GM23248 (cell line): ENCODE results near the gene TAF11L13. TPM values are rescaled to one million over a fixed set of nuclear protein-coding genes. Genes with fewer than 3 reads are reported as not detected.
"Not testable (repeated sequence)": the region's sequence is repeated elsewhere in the genome, so short reads cannot be mapped to it uniquely, and the experiment has no call there.

ENCODE experiments used
- DNase-seq: peaks from one replicate; pipeline ENCODE4 v3.0.0-alpha.2; 2015
- H2AFZ ChIP-seq: fragments of 200-600 bp; sonication (generic); 2 replicates; pipeline ENCODE4 v1.6.1; 2016; ENCODE audit warnings: antibody characterized with exemption
- H3F3A ChIP-seq: fragments of 200-600 bp; sonication (generic); 2 replicates; pipeline ENCODE4 v1.6.1; 2016; ENCODE audit warnings: mild to moderate bottlenecking, antibody characterized with exemption, mixed run types; ENCODE audit not compliant: insufficient read depth
- H3K27ac ChIP-seq: fragments of 200-600 bp; sonication (generic); 2 replicates; pipeline ENCODE4 v1.5.1; 2016; ENCODE audit warnings: mild to moderate bottlenecking
- H3K27me3 ChIP-seq: fragments of 200-600 bp; sonication (generic); replicated peaks from 2 replicates; pipeline ENCODE4 v1.6.1; 2016; ENCODE audit warnings: mild to moderate bottlenecking; ENCODE audit not compliant: insufficient read depth
- H3K36me3 ChIP-seq: fragments of 200-600 bp; sonication (generic); 2 replicates; pipeline ENCODE4 v1.6.1; 2016; ENCODE audit warnings: low read depth, mild to moderate bottlenecking
- H3K4me1 ChIP-seq: fragments of 200-600 bp; sonication (generic); 2 replicates; pipeline ENCODE4 v1.6.1; 2016; ENCODE audit warnings: mild to moderate bottlenecking; ENCODE audit not compliant: insufficient read depth
- H3K4me2 ChIP-seq: fragments of 200-600 bp; sonication (generic); one replicate; pipeline ENCODE4 v1.6.1; 2016; ENCODE audit warnings: mild to moderate bottlenecking; ENCODE audit not compliant: unreplicated experiment
- H3K4me3 ChIP-seq: fragments of 200-600 bp; sonication (generic); 2 replicates; pipeline ENCODE4 v1.5.1; 2016; ENCODE audit warnings: mild to moderate bottlenecking
- H3K79me2 ChIP-seq: fragments of 200-600 bp; sonication (generic); 2 replicates; pipeline ENCODE4 v1.6.1; 2016; ENCODE audit warnings: mild to moderate bottlenecking; ENCODE audit not compliant: insufficient read depth
- H3K9ac ChIP-seq: fragments of 200-600 bp; sonication (generic); 2 replicates; pipeline ENCODE4 v1.6.1; 2016; ENCODE audit warnings: mild to moderate bottlenecking
- H3K9me2 ChIP-seq: fragments of 200-600 bp; sonication (generic); 2 replicates; pipeline ENCODE4 v1.6.1; 2016; ENCODE audit warnings: mixed run types, mild to moderate bottlenecking, moderate library complexity; ENCODE audit not compliant: insufficient read depth
- H3K9me3 ChIP-seq: fragments of 200-600 bp; sonication (generic); one replicate; pipeline ENCODE4 v1.6.1; 2017; ENCODE audit warnings: low read depth
- H4K20me1 ChIP-seq: fragments of 200-600 bp; sonication (generic); 2 replicates; pipeline ENCODE4 v1.6.0; 2016; ENCODE audit not compliant: insufficient read depth
- EZH2 ChIP-seq: fragments of 200-600 bp; sonication (generic); IDR thresholded peaks from 2 replicates; pipeline ENCODE4 v1.6.1; 2018; ENCODE audit warnings: antibody characterized with exemption, mild to moderate bottlenecking; ENCODE audit not compliant: insufficient read depth, poor library complexity, severe bottlenecking
- EZH2phosphoT487 ChIP-seq: fragments of 200-600 bp; sonication (generic); IDR thresholded peaks from 2 replicates; pipeline ENCODE4 v1.6.1; 2018; ENCODE audit warnings: antibody characterized with exemption, moderate library complexity, mild to moderate bottlenecking, low read depth; ENCODE audit not compliant: insufficient read depth
- WGBS, 2 experiments: methylation state at CpG; one replicate each; pipeline ENCODE4 v1.1.6; 2015 to 2017; ENCODE audit warnings: low lambda C conversion rate in 2 of 2, low coverage in 1 of 2; ENCODE audit errors: missing lambda C conversion rate in 2 of 2; 5-methylcytosine and 5-hydroxymethylcytosine counted together
- in situ Hi-C: fragments of 300-500 bp; cut with MboI; formaldehyde crosslinking; loops from 2 replicates; pipeline ENCODE4 v1.15.0; 2020
- polyA plus RNA-seq: library from polyadenylated mRNA; unstranded; fragments of >200 nt; fragmentation: Nextera tagmentation; extraction: Ambion mirVana; gene quantifications from 2 replicates; pipeline ENCODE4 v1.2.1, GENCODE V29; 2016
- total RNA-seq: library from RNA; depleted of rRNA; stranded (reverse); fragments of >200 nt; shearing (Covaris generic); gene quantifications from 2 replicates; pipeline ENCODE4 v1.2.3, GENCODE V29; 2014

The TAF11L13 gene
- total and polyA plus RNA-seq, 2 experiments from 2014 or later, result not detected

DNA sequence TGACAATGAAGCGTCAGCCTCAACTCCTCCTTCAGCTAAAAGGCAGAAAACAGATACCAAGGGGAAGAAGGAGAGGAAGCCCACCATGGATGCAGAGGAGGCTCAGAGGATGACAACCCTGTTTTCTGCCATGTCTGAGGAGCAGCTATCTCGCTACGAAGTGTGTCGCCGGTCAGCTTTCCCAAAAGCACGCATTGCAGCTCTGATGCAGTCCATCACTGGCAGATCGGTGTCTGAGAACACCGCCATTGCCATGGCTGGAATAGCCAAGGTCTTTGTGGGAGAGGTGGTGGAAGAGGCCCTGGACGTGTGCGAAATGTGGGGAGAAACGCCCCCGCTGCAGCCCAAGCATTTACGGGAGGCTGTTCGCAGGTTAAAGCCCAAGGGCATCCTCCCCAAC lies 26.9 kb upstream of the TAF11L13 start:
- Histone ChIP-seq H2AFZ (no peak overlapping the region), H3K4me3 (no peak overlapping the region), H3F3A (no peaks in the 10 kb centered on the region), H3K36me3 (no peaks in the 10 kb centered on the region), H3K4me1 (no peaks in the 10 kb centered on the region), H3K4me2 (no peak overlapping the region), H4K20me1 (no peaks in the 10 kb centered on the region), H3K27ac (no peak overlapping the region), H3K27me3 (no peaks in the 10 kb centered on the region), H3K79me2 (no peaks in the 10 kb centered on the region), H3K9ac (no peak overlapping the region), H3K9me2 (no peaks in the 10 kb centered on the region), H3K9me3 (no peaks in the 10 kb centered on the region)
- in situ Hi-C loops, result no loop called here
- TF ChIP-seq EZH2, result no peak
- TF ChIP-seq EZH2phosphoT487, result no peak
- WGBS, 2 experiments, result 66% methylated on average over 14 of the region's 14 CpGs
- DNase-seq, result no peak

DNA sequence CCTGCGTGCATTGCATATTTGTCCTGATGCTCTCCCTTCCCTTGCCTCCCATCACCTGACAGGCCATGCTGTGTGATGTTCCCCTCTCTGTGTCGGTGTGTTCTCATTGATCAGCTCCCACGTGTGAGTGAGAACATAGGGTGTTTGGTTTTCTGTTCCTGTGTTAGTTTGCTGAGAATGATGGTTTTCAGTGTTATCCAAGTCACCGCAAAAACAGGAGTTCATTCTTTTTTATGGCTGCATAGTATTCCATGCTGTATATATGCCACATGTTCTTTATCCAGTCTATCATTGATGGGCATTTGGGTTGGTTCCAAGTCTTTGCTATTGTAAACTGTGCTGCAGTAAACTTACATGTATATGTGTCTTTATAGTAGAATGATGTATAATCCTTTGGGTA lies 24.4 kb upstream of the TAF11L13 start:
- H3K79me2 ChIP-seq, H3K36me3 ChIP-seq, H3K9ac ChIP-seq, DNase-seq, H3K4me2 ChIP-seq, H3K9me3 ChIP-seq, H3K4me1 ChIP-seq, H3K27me3 ChIP-seq, H3K9me2 ChIP-seq, H3K4me3 ChIP-seq, H2AFZ ChIP-seq, H3F3A ChIP-seq, in situ Hi-C loops, H4K20me1 ChIP-seq, H3K27ac ChIP-seq: not testable (repeated sequence)
- WGBS, 2 experiments, result 48 to 57% methylated on average over 4 of the region's 4 CpGs

DNA sequence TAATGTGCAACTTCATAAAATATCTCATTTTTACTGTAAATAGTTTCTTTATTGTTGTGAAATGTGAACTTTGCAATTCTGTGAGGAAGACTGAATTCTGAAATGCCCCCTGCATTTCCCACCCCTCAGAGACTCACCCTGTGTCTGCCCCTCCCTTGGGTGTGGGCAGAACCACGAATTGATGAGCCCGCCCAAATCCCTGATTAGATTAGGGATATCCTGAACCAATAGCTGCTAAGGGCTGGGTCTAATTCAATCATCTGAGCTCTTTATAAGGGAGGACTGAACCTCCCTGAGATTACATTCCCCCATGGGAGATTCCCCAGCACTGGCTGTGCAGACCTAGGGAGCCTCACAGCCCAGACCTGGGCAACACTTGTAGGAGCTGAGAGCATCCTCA lies 21.8 kb upstream of the TAF11L13 start, which contains the start of gene TAF11L12:
TAF11L12 (plus strand) TSS at position 301 of the 400 bp plus-strand sequence.
- H3K4me2 ChIP-seq, H3K79me2 ChIP-seq, H4K20me1 ChIP-seq, DNase-seq, H3F3A ChIP-seq, H3K9me3 ChIP-seq, H2AFZ ChIP-seq, H3K4me3 ChIP-seq, H3K9ac ChIP-seq, H3K4me1 ChIP-seq, H3K27ac ChIP-seq, H3K36me3 ChIP-seq, H3K27me3 ChIP-seq, H3K9me2 ChIP-seq, in situ Hi-C loops: not testable (repeated sequence)
- WGBS, 2 experiments, result 54 to 74% methylated on average over 2 of the region's 2 CpGs

DNA sequence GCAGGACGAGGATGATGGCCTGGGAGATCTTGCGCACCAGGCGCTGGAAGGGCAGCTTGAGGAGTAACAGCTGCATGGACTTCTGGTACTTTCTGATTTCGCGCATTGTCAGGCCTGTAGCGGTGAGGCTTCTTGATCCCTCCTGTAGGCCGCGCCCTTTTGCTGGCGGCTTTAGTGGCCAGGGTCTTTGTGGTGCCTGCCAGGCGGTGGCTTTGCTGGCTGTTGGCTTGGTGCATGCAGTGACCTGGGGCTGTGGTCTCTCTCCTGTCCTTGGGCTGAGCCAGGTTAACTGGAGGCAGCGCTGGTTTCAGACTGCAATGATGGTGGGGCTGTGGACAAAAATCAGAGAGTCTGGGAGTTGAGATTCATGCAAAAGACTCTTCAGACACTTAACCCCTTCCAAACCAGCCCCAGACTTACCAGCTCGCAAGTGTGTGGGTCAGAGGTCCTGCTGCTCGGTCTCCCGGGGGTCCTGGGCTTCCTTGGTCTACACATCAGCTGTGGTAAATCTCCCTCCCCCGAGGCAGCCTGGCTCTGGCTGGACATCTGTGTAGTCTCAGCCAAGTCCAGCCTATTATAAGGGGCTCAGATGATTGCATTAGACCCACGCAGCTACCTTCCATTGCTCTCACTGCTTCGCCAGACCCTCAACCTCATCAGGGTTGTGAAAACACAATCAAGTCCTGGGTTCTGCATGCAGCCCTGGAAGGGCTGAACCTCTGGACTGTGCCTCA lies 16.8 kb upstream of the TAF11L13 start:
- no peak overlapping the region for H3K4me2 ChIP-seq
- H3K9me3 ChIP-seq, result no peaks in the 10 kb centered on the region
- no peak for DNase-seq
- no peak for TF ChIP-seq EZH2phosphoT487
- no peak for TF ChIP-seq EZH2
- WGBS, 2 experiments, result 53 to 55% methylated on average over 17 of the region's 17 CpGs
- H2AFZ ChIP-seq, result no peak overlapping the region
- in situ Hi-C loops, result no loop called here
- no peak overlapping the region for H3K27ac ChIP-seq
- no peaks in the 10 kb centered on the region for H3K4me1 ChIP-seq
- no peak overlapping the region for H3K9ac ChIP-seq
- no peaks in the 10 kb centered on the region for H3K9me2 ChIP-seq
- no peaks in the 10 kb centered on the region for H4K20me1 ChIP-seq
- no peak overlapping the region for H3K4me3 ChIP-seq
- no peaks in the 10 kb centered on the region for H3K27me3 ChIP-seq
- no peaks in the 10 kb centered on the region for H3K36me3 ChIP-seq
- H3K79me2 ChIP-seq, result no peaks in the 10 kb centered on the region
- H3F3A ChIP-seq, result no peaks in the 10 kb centered on the region

DNA sequence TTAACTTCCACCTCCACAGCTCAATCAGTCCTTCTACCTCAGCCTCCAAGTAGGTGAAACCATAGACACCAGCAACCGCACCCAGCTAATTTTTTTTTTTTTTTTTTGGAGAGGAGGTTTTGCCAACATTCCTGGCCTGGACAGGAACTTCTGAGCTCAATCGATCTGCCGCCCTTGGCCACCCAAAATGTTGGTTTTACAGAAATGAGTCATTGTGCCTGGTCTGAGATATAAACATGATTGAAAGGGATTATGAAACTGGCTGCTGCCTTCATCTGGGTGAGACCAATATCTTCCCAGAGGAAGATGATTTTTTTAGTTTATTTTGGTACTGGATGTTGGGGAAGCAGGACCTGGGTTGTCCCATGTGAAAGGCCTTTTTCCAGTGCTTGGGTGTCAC lies 12.5 kb upstream of the TAF11L13 start:
- TF ChIP-seq EZH2phosphoT487 (no peak), EZH2 (no peak)
- WGBS, 2 experiments, result 28 to 33% methylated on average over 3 of the region's 3 CpGs
- no peak for DNase-seq

More for the DNA sequence above, 12.5 kb upstream of the TAF11L13 start:
- Histone ChIP-seq H3K9me3 (no peaks in the 10 kb centered on the region), H3K4me3 (no peak overlapping the region), H2AFZ (no peak overlapping the region), H3K4me1 (no peaks in the 10 kb centered on the region), H3K36me3 (no peaks in the 10 kb centered on the region), H3K4me2 (no peak overlapping the region), H3K27ac (no peak overlapping the region), H3K9ac (no peak overlapping the region), H3K9me2 (no peaks in the 10 kb centered on the region), H3K79me2 (no peaks in the 10 kb centered on the region), H4K20me1 (no peaks in the 10 kb centered on the region), H3F3A (no peaks in the 10 kb centered on the region), H3K27me3 (no peaks in the 10 kb centered on the region)
- in situ Hi-C loops, result no loop called here
